SJCRH30 (cell line): ENCODE data around the gene GALNTL6. TPM values are rescaled to one million over a fixed set of nuclear protein-coding genes. Genes with fewer than 3 reads are reported as not detected.
A peak's percentile ranks its signal among the peaks of the same experiment; 100 is the strongest.

Experiments
- DNase-seq, 2 experiments: peaks; one replicate each; pipeline ENCODE4 v3.0.0-alpha.2; 2015 to 2020
- H3K27ac ChIP-seq: fragments of 250-450 bp; sonication (Bioruptor Pico); 2 replicates; pipeline ENCODE4 v1.5.1; 2020; ENCODE audit warnings: mild to moderate bottlenecking, moderate library complexity
- H3K27me3 ChIP-seq: fragments of 250-450 bp; sonication (Bioruptor Pico); 2 replicates; pipeline ENCODE4 v1.5.1; 2020; ENCODE audit warnings: mild to moderate bottlenecking, moderate library complexity
- H3K36me3 ChIP-seq: fragments of 250-450 bp; sonication (Bioruptor Pico); 2 replicates; pipeline ENCODE4 v1.5.1; 2020; ENCODE audit warnings: mild to moderate bottlenecking, moderate library complexity
- H3K4me1 ChIP-seq: fragments of 250-450 bp; sonication (Bioruptor Pico); 2 replicates; pipeline ENCODE4 v1.5.1; 2020; ENCODE audit warnings: mild to moderate bottlenecking, moderate library complexity
- H3K4me3 ChIP-seq: fragments of 250-450 bp; sonication (Bioruptor Pico); 2 replicates; pipeline ENCODE4 v1.5.1; 2020; ENCODE audit warnings: mild to moderate bottlenecking, moderate library complexity
- H3K9me3 ChIP-seq: fragments of 250-450 bp; sonication (Bioruptor Pico); replicated peaks from 2 replicates; pipeline ENCODE4 v1.5.1; 2020; ENCODE audit warnings: mild to moderate bottlenecking, moderate library complexity
- total RNA-seq: library from RNA; depleted of rRNA; stranded (reverse); fragments of >200 nt; shearing (Covaris generic); gene quantifications from 2 replicates; pipeline ENCODE4 v1.2.3, GENCODE V29; 2014

The GALNTL6 gene
- total RNA-seq, 1 experiment from 2014 or later, result 0.36 TPM

- no peak for DNase-seq
- H3K4me3 ChIP-seq, result no peak overlapping the region
- no peak overlapping the region for H3K27ac ChIP-seq
- H3K9me3 ChIP-seq, result no peaks in the 10 kb centered on the region
- no peaks in the 10 kb centered on the region for H3K36me3 ChIP-seq
- H3K27me3 ChIP-seq, result no peaks in the 10 kb centered on the region
- H3K4me1 ChIP-seq, result no peaks in the 10 kb centered on the region
These were observed 1023.5 kb downstream of the GALNTL6 start for GRCh38 chr4:172836661-172837060.

- Histone ChIP-seq H3K4me3 (no peak overlapping the region), H3K36me3 (no peaks in the 10 kb centered on the region), H3K27me3 (no peaks in the 10 kb centered on the region), H3K9me3 (no peaks in the 10 kb centered on the region), H3K27ac (no peak overlapping the region), H3K4me1 (no peaks in the 10 kb centered on the region)
- DNase-seq, result no peak
These were observed 1024.9 kb downstream of the GALNTL6 start for GRCh38 chr4:172838111-172838510.

GRCh38 chr4:172838943-172839342, 1025.7 kb downstream of the GALNTL6 start:
- H3K36me3 ChIP-seq, result no peaks in the 10 kb centered on the region
- no peak for DNase-seq
- no peaks in the 10 kb centered on the region for H3K4me1 ChIP-seq
- no peak overlapping the region for H3K4me3 ChIP-seq
- H3K9me3 ChIP-seq, result no peaks in the 10 kb centered on the region
- H3K27me3 ChIP-seq, result no peaks in the 10 kb centered on the region
- no peak overlapping the region for H3K27ac ChIP-seq

GRCh38 chr4:172842779-172843178, 1029.6 kb downstream of the GALNTL6 start:
- no peak for DNase-seq
- Histone ChIP-seq H3K36me3 (no peaks in the 10 kb centered on the region), H3K4me1 (no peaks in the 10 kb centered on the region), H3K4me3 (no peak overlapping the region), H3K27me3 (no peaks in the 10 kb centered on the region), H3K9me3 (no peaks in the 10 kb centered on the region), H3K27ac (no peak overlapping the region)

- H3K27me3 ChIP-seq, result no peaks in the 10 kb centered on the region
- no peak overlapping the region for H3K4me3 ChIP-seq
- DNase-seq, result no peak
- no peaks in the 10 kb centered on the region for H3K4me1 ChIP-seq
- no peaks in the 10 kb centered on the region for H3K9me3 ChIP-seq
- H3K27ac ChIP-seq, result no peak overlapping the region
- no peaks in the 10 kb centered on the region for H3K36me3 ChIP-seq
These were observed 1030.0 kb downstream of the GALNTL6 start for GRCh38 chr4:172843192-172843591.

GRCh38 chr4:172844556-172844955, 1031.4 kb downstream of the GALNTL6 start:
- Histone ChIP-seq H3K4me1 (no peaks in the 10 kb centered on the region), H3K36me3 (no peaks in the 10 kb centered on the region), H3K9me3 (no peaks in the 10 kb centered on the region), H3K27ac (no peak overlapping the region), H3K27me3 (no peaks in the 10 kb centered on the region), H3K4me3 (no peak overlapping the region)
- no peak for DNase-seq

GRCh38 chr4:172845281-172845680, 1032.1 kb downstream of the GALNTL6 start:
- DNase-seq, result no peak
- Histone ChIP-seq H3K4me3 (no peak overlapping the region), H3K9me3 (no peaks in the 10 kb centered on the region; the same call in 1 of the 2 replicates), H3K27me3 (no peaks in the 10 kb centered on the region), H3K4me1 (peaks cover 2% of the 10 kb centered on the region), H3K27ac (no peak overlapping the region), H3K36me3 (no peaks in the 10 kb centered on the region)

- Histone ChIP-seq H3K4me1 (peaks cover 16% of the 10 kb centered on the region), H3K9me3 (no peaks in the 10 kb centered on the region; the same call in 1 of the 2 replicates), H3K27ac (peak overlapping the region; percentile 63), H3K27me3 (no peaks in the 10 kb centered on the region), H3K4me3 (no peak overlapping the region), H3K36me3 (no peaks in the 10 kb centered on the region)
- DNase-seq, result peak; percentile 72 to 89
These were observed 1037.6 kb downstream of the GALNTL6 start for GRCh38 chr4:172850838-172851237.

- Histone ChIP-seq H3K27me3 (no peaks in the 10 kb centered on the region), H3K27ac (peak overlapping the region; percentile 63), H3K4me1 (peaks cover 16% of the 10 kb centered on the region), H3K4me3 (no peak overlapping the region), H3K9me3 (no peaks in the 10 kb centered on the region; the same call in 1 of the 2 replicates), H3K36me3 (no peaks in the 10 kb centered on the region)
- peak in 1 of 2 experiments; percentile 19 for DNase-seq
These were observed 1038.3 kb downstream of the GALNTL6 start for GRCh38 chr4:172851534-172851933.

- no peaks in the 10 kb centered on the region for H3K27me3 ChIP-seq
- no peak overlapping the region for H3K27ac ChIP-seq
- no peaks in the 10 kb centered on the region for H3K36me3 ChIP-seq
- no peaks in the 10 kb centered on the region for H3K9me3 ChIP-seq
- no peak for DNase-seq
- H3K4me1 ChIP-seq, result no peaks in the 10 kb centered on the region; the same call in 1 of the 2 replicates
- no peak overlapping the region for H3K4me3 ChIP-seq
These were observed 1043.8 kb downstream of the GALNTL6 start for GRCh38 chr4:172857026-172857425.

GRCh38 chr4:172858731-172859230, 1045.6 kb downstream of the GALNTL6 start:
- Histone ChIP-seq H3K27me3 (no peaks in the 10 kb centered on the region), H3K36me3 (no peaks in the 10 kb centered on the region), H3K9me3 (no peaks in the 10 kb centered on the region), H3K27ac (no peak overlapping the region), H3K4me1 (no peaks in the 10 kb centered on the region), H3K4me3 (no peak overlapping the region)
- no peak for DNase-seq

GRCh38 chr4:172865103-172865502, 1051.9 kb downstream of the GALNTL6 start:
- DNase-seq, result no peak
- no peak overlapping the region for H3K4me3 ChIP-seq
- H3K4me1 ChIP-seq, result no peaks in the 10 kb centered on the region
- H3K9me3 ChIP-seq, result no peaks in the 10 kb centered on the region
- no peaks in the 10 kb centered on the region for H3K36me3 ChIP-seq
- no peak overlapping the region for H3K27ac ChIP-seq
- no peaks in the 10 kb centered on the region for H3K27me3 ChIP-seq

GRCh38 chr4:172865531-172866127, 1052.4 kb downstream of the GALNTL6 start:
- Histone ChIP-seq H3K4me3 (no peak overlapping the region), H3K27me3 (no peaks in the 10 kb centered on the region), H3K9me3 (no peaks in the 10 kb centered on the region), H3K36me3 (no peaks in the 10 kb centered on the region), H3K4me1 (no peaks in the 10 kb centered on the region), H3K27ac (no peak overlapping the region)
- no peak for DNase-seq

- no peak overlapping the region for H3K27ac ChIP-seq
These were observed 1053.2 kb downstream of the GALNTL6 start for GRCh38 chr4:172866421-172866820.

GRCh38 chr4:172867835-172868234, 1054.6 kb downstream of the GALNTL6 start:
- Histone ChIP-seq H3K4me1 (no peaks in the 10 kb centered on the region), H3K4me3 (no peak overlapping the region), H3K9me3 (no peaks in the 10 kb centered on the region), H3K36me3 (no peaks in the 10 kb centered on the region), H3K27ac (no peak overlapping the region), H3K27me3 (no peaks in the 10 kb centered on the region)
- DNase-seq, result no peak

More at GRCh38 chr4:172866421-172866820, 1053.2 kb downstream of the GALNTL6 start:
- H3K36me3 ChIP-seq, result no peaks in the 10 kb centered on the region
- H3K9me3 ChIP-seq, result no peaks in the 10 kb centered on the region
- no peaks in the 10 kb centered on the region for H3K27me3 ChIP-seq
- no peak for DNase-seq
- H3K4me1 ChIP-seq, result no peaks in the 10 kb centered on the region
- no peak overlapping the region for H3K4me3 ChIP-seq

- Histone ChIP-seq H3K36me3 (no peaks in the 10 kb centered on the region), H3K4me1 (no peaks in the 10 kb centered on the region), H3K9me3 (no peaks in the 10 kb centered on the region), H3K27ac (no peak overlapping the region), H3K4me3 (no peak overlapping the region), H3K27me3 (no peaks in the 10 kb centered on the region)
- no peak for DNase-seq
These were observed 1055.1 kb downstream of the GALNTL6 start for GRCh38 chr4:172868271-172868670.
